Urothelium cell line (cell line): ENCODE measurements around the gene SNRNP48.

Experiments used
- DNase-seq: peaks from one replicate; pipeline ENCODE4 v3.0.0; 2011; ENCODE audit warnings: low spot score, mixed read lengths
- FAIRE-seq: peaks from 2 replicates; lab custom pipeline; 2011; peaks lifted over from hg19 to GRCh38; lab: Jason Lieb, UNC

The SNRNP48 gene

GRCh38 chr6:7591770-7592169 is 1.8 kb downstream of the SNRNP48 start:
- DNase-seq (no peak), FAIRE-seq (no peak)

DNA sequence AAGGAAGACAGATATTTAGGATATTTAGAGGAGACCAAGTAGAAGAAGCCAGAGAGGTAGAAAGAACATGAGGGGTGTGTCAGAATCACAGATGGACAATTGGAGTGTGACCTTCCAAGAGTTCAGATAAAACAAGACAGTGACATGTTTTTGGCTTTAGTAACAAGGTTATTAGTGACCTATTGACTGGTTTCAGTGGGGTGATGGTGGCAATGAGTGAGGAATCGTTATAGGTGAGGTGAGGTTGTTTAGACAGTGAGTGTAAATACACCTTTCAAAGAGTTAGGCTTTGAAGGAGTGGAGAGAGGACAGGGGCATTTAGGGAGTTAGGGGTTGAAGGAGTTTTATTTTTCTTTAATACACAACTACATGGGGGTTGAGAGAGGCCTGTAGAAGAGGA is 3.2 kb downstream of the SNRNP48 start:
- DNase-seq = no peak
- FAIRE-seq = no peak

DNA sequence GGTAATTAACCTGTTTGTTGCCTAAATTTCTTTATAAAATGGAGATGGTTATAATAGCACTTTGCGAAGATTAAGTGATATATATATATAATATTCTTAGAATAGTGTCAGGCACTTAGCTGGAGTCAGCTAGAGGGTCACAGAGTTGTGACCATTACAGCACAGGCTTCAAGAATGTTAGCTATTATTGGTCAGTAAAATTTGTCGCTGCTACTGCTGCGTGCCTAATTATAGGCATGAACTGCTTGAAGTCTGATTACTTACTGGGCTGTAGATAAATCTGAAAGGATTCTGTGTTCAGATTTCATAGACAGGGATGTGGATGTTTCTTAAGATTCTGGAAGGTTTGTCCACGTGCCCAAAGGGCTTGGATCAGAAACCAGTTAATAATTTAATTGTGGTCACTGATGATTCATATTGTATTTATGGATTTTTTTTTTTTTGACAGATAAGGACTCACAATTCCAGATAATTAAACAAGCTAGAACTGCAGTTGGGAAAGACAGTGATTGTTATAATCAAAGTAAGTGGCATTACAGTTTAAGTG is 4.7 kb downstream of the SNRNP48 start:
- no peak for FAIRE-seq
- no peak for DNase-seq

GRCh38 chr6:7604003-7604402 is 14.0 kb downstream of the SNRNP48 start:
- no peak for FAIRE-seq

DNA sequence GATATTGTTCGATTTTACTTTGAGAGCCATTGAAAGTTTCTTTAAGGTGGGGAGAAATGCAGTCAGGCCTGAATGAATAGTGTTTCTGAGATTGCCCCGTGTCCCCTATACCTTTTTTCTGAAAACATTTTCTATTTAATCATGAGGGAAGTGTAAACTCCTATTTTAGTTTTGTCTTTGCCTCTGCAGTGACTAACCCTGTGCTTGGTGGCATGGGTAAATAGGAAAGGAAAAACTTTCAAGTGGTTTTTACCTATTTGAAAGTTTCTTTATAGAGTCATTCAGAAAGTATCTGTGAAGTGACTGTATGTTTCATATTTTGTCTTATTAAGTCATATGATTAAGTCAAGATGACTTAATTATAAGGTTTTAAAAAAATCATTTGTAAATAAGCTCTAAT is 14.5 kb downstream of the SNRNP48 start:
- no peak for DNase-seq
- no peak for FAIRE-seq

More at GRCh38 chr6:7604003-7604402, 14.0 kb downstream of the SNRNP48 start:
- DNase-seq = no peak

DNA sequence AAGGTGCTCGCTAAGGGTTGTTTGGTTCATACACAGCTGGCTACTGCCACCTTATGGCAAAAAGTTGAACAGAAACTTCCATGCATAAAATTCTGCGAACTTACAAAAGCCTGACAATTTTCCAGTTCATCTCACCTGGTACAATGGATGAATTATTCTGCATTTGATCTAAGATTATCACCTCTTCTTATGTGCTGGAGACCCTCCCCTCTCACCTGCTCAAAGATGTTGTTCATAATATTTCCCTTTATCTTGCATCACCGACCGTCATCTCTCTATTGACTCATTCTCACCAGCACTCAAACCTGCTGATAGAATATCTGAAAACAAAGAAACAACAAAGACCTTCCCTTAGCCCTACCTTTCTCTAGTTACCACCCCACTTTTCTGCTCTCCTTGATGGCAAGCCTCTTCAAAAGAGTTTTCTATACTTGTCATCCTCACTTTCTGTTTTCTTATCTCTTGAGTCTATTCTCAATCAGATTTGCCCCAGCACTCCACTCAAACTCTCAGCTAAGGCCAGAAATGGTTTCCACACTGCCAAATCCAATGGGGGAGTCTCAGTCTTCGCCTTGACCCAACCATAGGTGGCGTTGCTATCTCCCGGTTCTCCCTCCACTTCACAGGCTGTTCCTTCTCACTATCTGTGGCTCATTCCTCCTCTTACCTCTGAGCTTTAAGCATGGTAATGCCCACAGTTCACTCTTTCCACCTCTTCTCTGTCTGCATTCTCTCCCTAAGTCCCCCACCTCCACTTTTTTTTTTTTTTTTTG is 25.8 kb downstream of the SNRNP48 start:
- peak; percentile 44 for DNase-seq
- FAIRE-seq = no peak

- no peak for FAIRE-seq
- peak; percentile 36 for DNase-seq
Observed at GRCh38 chr6:7617801-7618764, 28.1 kb downstream of the SNRNP48 start.

DNA sequence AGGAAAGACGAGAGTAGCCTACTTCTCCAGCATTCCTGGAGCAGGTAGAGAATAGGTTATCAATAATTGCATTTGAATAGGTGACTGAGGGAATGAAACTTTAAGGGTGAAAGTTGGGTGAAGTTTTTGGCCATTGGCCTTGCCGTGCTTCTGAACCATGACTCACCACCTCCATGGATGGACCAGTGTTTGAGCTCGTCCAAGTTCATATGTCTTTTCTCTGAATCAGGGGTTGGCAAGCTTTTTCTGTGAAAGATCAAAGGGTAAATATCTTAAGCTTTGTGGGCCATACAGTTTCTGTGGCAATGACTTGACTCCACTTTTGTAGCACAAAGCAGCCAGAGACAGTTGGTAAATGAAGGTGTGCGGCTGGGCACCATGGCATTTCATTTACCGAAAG is 31.8 kb downstream of the SNRNP48 start:
- no peak for FAIRE-seq
- no peak for DNase-seq

GRCh38 chr6:7624796-7625710 is 35.1 kb downstream of the SNRNP48 start:
- no peak for FAIRE-seq
- no peak for DNase-seq

DNA sequence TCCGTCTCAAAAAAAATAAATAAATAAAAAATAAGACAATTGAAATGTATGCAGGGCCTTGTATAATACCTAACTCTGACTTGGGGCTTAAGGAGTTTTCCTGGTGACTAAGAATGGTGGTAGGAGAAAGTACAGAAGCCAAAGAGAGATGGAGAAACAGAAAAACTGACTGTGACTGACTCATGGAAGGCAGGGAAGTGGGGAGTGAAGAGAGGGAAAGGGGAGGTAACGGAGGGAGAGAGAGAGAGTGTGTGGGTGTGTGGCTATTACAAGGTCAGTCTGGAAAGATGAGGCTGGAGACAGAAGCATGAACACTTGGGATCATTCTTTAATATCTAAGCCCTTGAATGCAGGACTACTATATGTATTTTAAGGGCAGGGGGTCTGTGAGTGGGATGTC is 38.5 kb downstream of the SNRNP48 start:
- FAIRE-seq = no peak
- DNase-seq = no peak

GRCh38 chr6:7628909-7629308 is 38.9 kb downstream of the SNRNP48 start:
- no peak for FAIRE-seq
- no peak for DNase-seq

GRCh38 chr6:7629321-7629720 is 39.3 kb downstream of the SNRNP48 start:
- FAIRE-seq (no peak), DNase-seq (no peak)

GRCh38 chr6:7630792-7631191 is 40.8 kb downstream of the SNRNP48 start:
- no peak for FAIRE-seq
- no peak for DNase-seq

GRCh38 chr6:7631466-7631865 is 41.5 kb downstream of the SNRNP48 start:
- DNase-seq (no peak), FAIRE-seq (no peak)

GRCh38 chr6:7632501-7633290 is 42.7 kb downstream of the SNRNP48 start:
- DNase-seq (no peak), FAIRE-seq (no peak)

GRCh38 chr6:7633361-7633760 is 43.4 kb downstream of the SNRNP48 start:
- DNase-seq = no peak
- no peak for FAIRE-seq

- DNase-seq (no peak), FAIRE-seq (no peak)
Observed at GRCh38 chr6:7636151-7636550, 46.2 kb downstream of the SNRNP48 start.

GRCh38 chr6:7637533-7637932 is 47.5 kb downstream of the SNRNP48 start:
- FAIRE-seq (no peak), DNase-seq (no peak)

DNA sequence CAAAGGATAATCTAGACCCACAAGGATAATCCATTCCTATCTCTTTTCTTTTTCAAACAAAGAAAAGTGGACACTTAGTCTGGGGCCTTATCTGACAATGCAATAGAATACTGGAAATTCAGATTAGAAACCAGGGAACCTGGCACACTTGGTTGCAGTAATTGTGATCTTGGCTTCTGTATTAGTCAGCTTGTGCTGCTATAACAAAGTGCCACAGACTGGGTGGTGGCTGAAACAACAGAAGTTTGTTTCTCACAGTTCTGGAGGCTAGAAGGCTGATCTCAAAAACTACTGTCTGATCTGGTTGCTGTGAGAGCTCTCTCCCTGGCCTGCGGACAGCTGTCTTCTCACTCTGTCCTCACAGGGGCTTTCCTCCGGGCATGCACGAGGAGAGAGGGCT is 49.4 kb downstream of the SNRNP48 start:
- FAIRE-seq = no peak
- no peak for DNase-seq

- FAIRE-seq = no peak
- DNase-seq = no peak
Observed at GRCh38 chr6:7640016-7640415, 50.0 kb downstream of the SNRNP48 start.
